Colonic mucosa (tissue), 4 donors: ENCODE results near the gene ZNF234. TPM values are rescaled to one million over a fixed set of nuclear protein-coding genes. Genes with fewer than 3 reads are reported as not detected.
"Not testable (repeated sequence)": the region's sequence is repeated elsewhere in the genome, so short reads cannot be mapped to it uniquely, and the experiment has no call there.

ENCODE experiments used
- DNase-seq: peaks from one replicate; pipeline ENCODE4 v3.0.0-alpha.2; 2020
- H3K27ac ChIP-seq: fragments of 200-600 bp; one replicate; pipeline ENCODE4 v1.8.0; 2021
- H3K27me3 ChIP-seq: fragments of 200-600 bp; one replicate; pipeline ENCODE4 v1.8.0; 2021
- H3K36me3 ChIP-seq: fragments of 200-600 bp; one replicate; pipeline ENCODE4 v1.8.0; 2021
- H3K4me1 ChIP-seq: fragments of 200-600 bp; one replicate; pipeline ENCODE4 v1.8.0; 2021; ENCODE audit warnings: mild to moderate bottlenecking
- H3K4me3 ChIP-seq: fragments of 200-600 bp; one replicate; pipeline ENCODE4 v1.8.0; 2021
- H3K9ac ChIP-seq, 2 donors: one replicate each; pipeline ENCODE4 v1.7.0; 2013; ENCODE audit warnings: control low read depth in 2 of 2, low read depth in 2 of 2, low read length in 2 of 2
- H3K9me3 ChIP-seq: fragments of 200-600 bp; one replicate; pipeline ENCODE4 v1.8.0; 2021
- intact Hi-C: fragments of 100-400 bp; cut with DNase I; formaldehyde crosslinking; loops from one replicate; pipeline ENCODE4 v1.14.1; 2022
- total RNA-seq, 2 donors: library from RNA; stranded (reverse); fragmentation: NEBNext Ultra II Directional in 1 of 2; extraction: Animal tissue kit (Norgen Biotek cat#: 25700) in 1 of 2; gene quantifications; one replicate each; pipeline ENCODE4 v1.2.1, GENCODE V29; 2021
- TF ChIP-seq, protein P1 (sequence below): fragments of 200-600 bp; IDR thresholded peaks from one replicate; pipeline ENCODE4 v1.8.0; 2022; ENCODE audit warnings: antibody characterized with exemption, mild to moderate bottlenecking
- donor health status: healthy.
- donor health status: DM: no; HTN: no; CAD: no.
- donor health status: DM: no; HTN: no; CAD: no.

Gene ZNF234
- total RNA-seq, 2 donors from 2014 or later, result 6.3 to 7.5 TPM

DNA sequence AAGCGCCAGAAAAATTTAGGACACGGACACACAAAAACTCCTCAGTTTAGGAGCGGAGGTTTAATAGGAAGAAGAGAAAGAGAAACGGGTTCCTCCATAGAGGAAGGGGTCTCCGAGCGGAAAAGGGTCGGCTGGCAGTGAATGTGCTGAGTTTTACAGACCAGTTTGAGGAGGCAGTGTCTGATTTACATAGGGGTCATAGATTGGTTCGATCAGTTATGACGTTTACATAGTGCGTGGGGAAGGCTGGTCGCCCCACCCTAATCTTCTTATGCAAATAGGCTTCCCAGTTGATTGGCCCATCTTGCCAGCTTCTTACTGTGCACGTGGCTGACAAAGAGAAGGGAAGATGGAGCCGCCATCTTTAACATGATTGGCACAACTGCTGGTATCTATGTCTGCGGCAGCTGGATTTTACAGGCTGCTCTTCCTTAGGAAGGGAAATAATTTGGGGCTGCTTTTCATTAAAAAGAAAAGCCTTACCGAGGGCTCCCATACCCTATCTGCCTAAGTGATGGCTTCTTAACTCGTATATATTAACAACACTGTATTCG lies 29.4 kb upstream of the ZNF234 start:
- peaks cover 5% of the 10 kb centered on the region for H3K36me3 ChIP-seq
- intact Hi-C loops, result loop anchor here (10.0 kb wide), 1 partner anchor 87 kb away; the partner anchor contains the start of gene ZNF222
- TF ChIP-seq, protein P1, sequence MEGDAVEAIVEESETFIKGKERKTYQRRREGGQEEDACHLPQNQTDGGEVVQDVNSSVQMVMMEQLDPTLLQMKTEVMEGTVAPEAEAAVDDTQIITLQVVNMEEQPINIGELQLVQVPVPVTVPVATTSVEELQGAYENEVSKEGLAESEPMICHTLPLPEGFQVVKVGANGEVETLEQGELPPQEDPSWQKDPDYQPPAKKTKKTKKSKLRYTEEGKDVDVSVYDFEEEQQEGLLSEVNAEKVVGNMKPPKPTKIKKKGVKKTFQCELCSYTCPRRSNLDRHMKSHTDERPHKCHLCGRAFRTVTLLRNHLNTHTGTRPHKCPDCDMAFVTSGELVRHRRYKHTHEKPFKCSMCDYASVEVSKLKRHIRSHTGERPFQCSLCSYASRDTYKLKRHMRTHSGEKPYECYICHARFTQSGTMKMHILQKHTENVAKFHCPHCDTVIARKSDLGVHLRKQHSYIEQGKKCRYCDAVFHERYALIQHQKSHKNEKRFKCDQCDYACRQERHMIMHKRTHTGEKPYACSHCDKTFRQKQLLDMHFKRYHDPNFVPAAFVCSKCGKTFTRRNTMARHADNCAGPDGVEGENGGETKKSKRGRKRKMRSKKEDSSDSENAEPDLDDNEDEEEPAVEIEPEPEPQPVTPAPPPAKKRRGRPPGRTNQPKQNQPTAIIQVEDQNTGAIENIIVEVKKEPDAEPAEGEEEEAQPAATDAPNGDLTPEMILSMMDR, result no peak
- no peak overlapping the region for H3K4me3 ChIP-seq
- peaks cover 12% of the 10 kb centered on the region for H3K9me3 ChIP-seq
- no peaks in the 10 kb centered on the region for H3K27me3 ChIP-seq
- DNase-seq, result no peak
- H3K9ac ChIP-seq, result no peak overlapping the region
- peaks cover 7% of the 10 kb centered on the region for H3K4me1 ChIP-seq
- no peak overlapping the region for H3K27ac ChIP-seq

DNA sequence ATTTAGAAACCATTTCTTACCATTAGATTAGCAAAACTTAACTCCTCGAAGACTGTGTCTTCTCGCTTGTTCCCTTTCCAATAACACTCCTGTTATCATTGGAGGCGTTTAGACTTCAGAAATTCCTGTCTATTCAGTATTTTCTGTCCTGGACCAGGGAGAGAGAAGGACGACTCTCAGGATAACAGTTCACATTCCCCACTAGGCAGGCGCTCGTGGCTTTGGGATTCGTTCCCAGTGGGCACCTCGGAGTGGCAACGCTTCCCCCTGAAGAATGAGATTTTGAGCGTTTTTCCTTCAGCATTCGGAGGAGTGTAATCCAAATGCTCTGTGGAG lies 28.6 kb upstream of the ZNF234 start:
- Histone ChIP-seq H3K4me3 (peak overlapping the region; percentile 67), H3K9me3 (peaks cover 11% of the 10 kb centered on the region), H3K27me3 (no peaks in the 10 kb centered on the region), H3K36me3 (no peaks in the 10 kb centered on the region), H3K4me1 (peaks cover 7% of the 10 kb centered on the region), H3K27ac (no peak overlapping the region), H3K9ac (peak overlapping the region in 1 of 2 donors; percentile 84)
- intact Hi-C loops, result loop anchor here (10.0 kb wide), 1 partner anchor 88 kb away; the partner anchor contains the start of gene ZNF222
- no peak for DNase-seq
- TF ChIP-seq, protein P1, result no peak

DNA sequence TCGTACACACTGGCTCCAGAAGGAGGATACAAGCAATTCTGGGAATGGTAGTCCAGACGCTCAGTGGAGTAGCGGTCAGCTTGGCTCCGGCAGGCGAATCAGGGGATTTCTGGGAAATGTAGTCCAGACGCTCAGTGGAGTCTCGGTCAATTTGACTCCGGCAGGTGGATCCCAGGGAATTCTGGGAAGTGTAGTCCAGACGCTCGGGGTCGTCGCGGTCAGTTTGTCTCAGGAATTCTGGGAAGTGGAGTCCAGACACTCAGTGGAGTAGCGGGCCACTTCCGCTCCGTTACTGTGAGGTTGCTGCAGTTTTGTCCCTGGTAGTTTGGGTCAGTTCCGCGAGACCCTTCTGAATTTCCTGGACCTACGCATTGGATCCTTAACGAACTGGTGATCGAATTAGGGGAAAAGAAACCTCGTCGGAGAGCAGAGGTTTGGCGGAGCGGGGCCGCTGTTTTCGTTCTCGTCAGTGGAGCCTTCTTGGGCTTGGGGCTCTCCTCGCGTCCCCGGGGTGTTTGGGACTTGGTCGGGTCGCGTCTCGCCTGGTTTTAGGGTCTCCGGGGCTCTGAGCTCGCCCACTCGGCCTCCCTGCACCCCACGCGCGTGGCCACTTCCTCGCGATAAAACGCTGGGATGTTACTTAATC lies 28.1 kb upstream of the ZNF234 start, which contains the start of gene ZNF225:
TSS of gene ZNF225 (plus strand) at position 262 of the 646 bp plus-strand sequence. CDS start 2,429 bp downstream, outside the sequence.
- Histone ChIP-seq H3K27me3 (no peaks in the 10 kb centered on the region), H3K4me1 (peaks cover 7% of the 10 kb centered on the region), H3K36me3 (no peaks in the 10 kb centered on the region), H3K27ac (peak within 1 kb of the TSS; percentile 5), H3K9me3 (peaks cover 6% of the 10 kb centered on the region), H3K4me3 (peak within 1 kb of the TSS; percentile 67), H3K9ac (peak within 1 kb of the TSS; percentile 57 to 84)
- DNase-seq, result peak; percentile 98
- TF ChIP-seq, protein P1, result no peak
- intact Hi-C loops, result loop anchor here (10.0 kb wide), 1 partner anchor 88 kb away; the partner anchor contains the start of gene ZNF222

DNA sequence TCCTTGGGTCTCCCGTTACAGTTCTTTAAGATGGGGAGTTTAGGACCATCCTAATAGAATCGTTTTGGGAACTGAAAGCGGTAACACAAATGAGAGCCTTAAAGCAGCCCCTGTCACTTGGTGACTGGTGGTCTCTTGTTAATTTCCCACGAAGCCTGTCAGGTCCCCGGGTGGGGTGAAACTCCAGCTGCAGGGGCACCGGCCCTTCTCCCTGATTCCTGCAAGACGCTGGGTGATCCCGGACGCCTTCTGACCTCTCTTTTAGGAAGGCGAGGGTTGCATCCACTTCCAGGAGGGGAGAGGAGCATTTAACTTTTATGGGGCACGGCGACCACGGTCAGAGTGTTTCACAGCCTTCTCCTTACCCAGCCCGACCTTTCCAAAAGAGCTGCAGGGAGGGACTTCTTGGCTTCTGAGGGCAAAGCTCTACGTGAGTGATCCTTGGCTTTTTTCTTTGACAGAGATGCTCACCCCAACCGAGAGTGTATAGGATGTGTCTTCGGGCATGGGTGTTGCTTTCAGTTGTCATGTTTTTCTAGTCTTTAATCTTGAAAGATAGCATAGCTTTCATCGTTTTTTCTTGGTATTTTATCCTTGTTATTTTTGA lies 27.5 kb upstream of the ZNF234 start:
- DNase-seq, result peak; percentile 22
- TF ChIP-seq, protein P1, result no peak
- Histone ChIP-seq H3K27me3 (no peaks in the 10 kb centered on the region), H3K4me1 (peaks cover 7% of the 10 kb centered on the region), H3K9me3 (peaks cover 3% of the 10 kb centered on the region), H3K4me3 (peak overlapping the region; percentile 67), H3K27ac (peak overlapping the region; percentile 5), H3K36me3 (no peaks in the 10 kb centered on the region), H3K9ac (peak overlapping the region; percentile 57 to 84)
- intact Hi-C loops, result loop anchor here (10.0 kb wide), 1 partner anchor 89 kb away; the partner anchor contains the start of gene ZNF222

DNA sequence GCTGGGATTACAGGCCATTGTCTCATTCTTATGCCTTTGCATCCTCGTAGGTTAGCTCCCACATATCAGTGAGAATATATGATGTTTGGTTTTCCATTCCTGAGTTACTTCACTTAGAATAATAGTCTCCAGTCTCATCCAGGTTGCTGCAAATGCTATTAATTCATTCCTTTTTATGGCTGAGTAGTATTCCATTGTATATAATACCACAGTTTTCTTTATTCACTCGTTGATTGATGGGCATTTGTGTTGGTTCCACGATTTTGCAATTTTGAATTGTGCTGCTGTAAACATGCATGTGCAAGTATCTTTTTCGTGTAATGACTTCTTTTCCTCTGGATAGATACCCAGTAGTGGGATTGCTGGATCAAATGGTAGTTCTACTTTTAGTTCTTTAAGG lies 20.2 kb upstream of the ZNF234 start:
- H3K4me1 ChIP-seq, H3K36me3 ChIP-seq, H3K27ac ChIP-seq, H3K9me3 ChIP-seq, intact Hi-C loops, H3K27me3 ChIP-seq, H3K4me3 ChIP-seq, H3K9ac ChIP-seq, DNase-seq: not testable (repeated sequence)
